KOPT-K1 (cell line): ENCODE results near the gene ILDR1.

Experiments used
- H3K27ac ChIP-seq: fragments of 200-600 bp; sonication (generic); 2 replicates; pipeline ENCODE4 v1.5.1; 2016; ENCODE audit warnings: antibody characterized with exemption, mild to moderate bottlenecking, low read depth, low read length; ENCODE audit not compliant: poor library complexity, severe bottlenecking
- H3K36me3 ChIP-seq: fragments of 200-600 bp; sonication (generic); 2 replicates; pipeline ENCODE4 v1.5.1; 2017; ENCODE audit warnings: antibody characterized with exemption, mild to moderate bottlenecking, low read length, moderate library complexity; ENCODE audit not compliant: insufficient read depth
- H3K9me3 ChIP-seq: fragments of 200-600 bp; sonication (generic); 2 replicates; pipeline ENCODE4 v1.5.1; 2017; ENCODE audit warnings: antibody characterized with exemption, low read length, mild to moderate bottlenecking; ENCODE audit not compliant: insufficient read depth, poor library complexity, severe bottlenecking

Gene ILDR1

GRCh38 chr3:121988146-121988545 lies 33.9 kb downstream of the ILDR1 start:
- H3K9me3 ChIP-seq = peaks cover 10% of the 10 kb centered on the region
- no peak overlapping the region for H3K27ac ChIP-seq
- H3K36me3 ChIP-seq = no peaks in the 10 kb centered on the region

- Histone ChIP-seq H3K36me3 (no peaks in the 10 kb centered on the region), H3K9me3 (peaks cover 10% of the 10 kb centered on the region), H3K27ac (no peak overlapping the region)
Observed at GRCh38 chr3:121985846-121986245, 36.2 kb downstream of the ILDR1 start.

GRCh38 chr3:121981473-121981872 lies 40.6 kb downstream of the ILDR1 start:
- Histone ChIP-seq H3K36me3 (no peaks in the 10 kb centered on the region), H3K9me3 (peaks cover 10% of the 10 kb centered on the region), H3K27ac (no peak overlapping the region)

GRCh38 chr3:121980450-121980796 lies 41.6 kb downstream of the ILDR1 start:
- H3K9me3 ChIP-seq = peaks cover 10% of the 10 kb centered on the region
- H3K27ac ChIP-seq = no peak overlapping the region
- no peaks in the 10 kb centered on the region for H3K36me3 ChIP-seq

- no peaks in the 10 kb centered on the region for H3K36me3 ChIP-seq
- no peak overlapping the region for H3K27ac ChIP-seq
- H3K9me3 ChIP-seq = peaks cover 14% of the 10 kb centered on the region
Observed at GRCh38 chr3:121979734-121980449, 42.2 kb downstream of the ILDR1 start.

- no peaks in the 10 kb centered on the region for H3K36me3 ChIP-seq
- H3K9me3 ChIP-seq = peaks cover 21% of the 10 kb centered on the region
- no peak overlapping the region for H3K27ac ChIP-seq
Observed at GRCh38 chr3:121979246-121979645, 42.8 kb downstream of the ILDR1 start.

- Histone ChIP-seq H3K36me3 (no peaks in the 10 kb centered on the region), H3K27ac (no peak overlapping the region), H3K9me3 (peaks cover 11% of the 10 kb centered on the region)
Observed at GRCh38 chr3:121976727-121977126, 45.3 kb downstream of the ILDR1 start.

GRCh38 chr3:121975702-121976302 lies 46.2 kb downstream of the ILDR1 start:
- peaks cover 11% of the 10 kb centered on the region for H3K9me3 ChIP-seq
- H3K36me3 ChIP-seq = no peaks in the 10 kb centered on the region
- no peak overlapping the region for H3K27ac ChIP-seq

GRCh38 chr3:121974601-121975111 lies 47.4 kb downstream of the ILDR1 start:
- H3K27ac ChIP-seq = no peak overlapping the region
- no peaks in the 10 kb centered on the region for H3K36me3 ChIP-seq
- H3K9me3 ChIP-seq = peaks cover 11% of the 10 kb centered on the region

GRCh38 chr3:121970047-121970446 lies 52.0 kb downstream of the ILDR1 start:
- Histone ChIP-seq H3K27ac (no peak overlapping the region), H3K9me3 (peaks cover 8% of the 10 kb centered on the region), H3K36me3 (no peaks in the 10 kb centered on the region)

- Histone ChIP-seq H3K36me3 (no peaks in the 10 kb centered on the region), H3K9me3 (peaks cover 4% of the 10 kb centered on the region), H3K27ac (no peak overlapping the region)
Observed at GRCh38 chr3:121969631-121970030, 52.4 kb downstream of the ILDR1 start.

- H3K27ac ChIP-seq = no peak overlapping the region
- no peaks in the 10 kb centered on the region for H3K36me3 ChIP-seq
- H3K9me3 ChIP-seq = no peaks in the 10 kb centered on the region
Observed at GRCh38 chr3:121963608-121964007, 58.4 kb downstream of the ILDR1 start.

- H3K36me3 ChIP-seq = no peaks in the 10 kb centered on the region
- H3K27ac ChIP-seq = no peak overlapping the region
- no peaks in the 10 kb centered on the region for H3K9me3 ChIP-seq
Observed at GRCh38 chr3:121962443-121962842, 59.6 kb downstream of the ILDR1 start.

- H3K27ac ChIP-seq = no peak overlapping the region
- no peaks in the 10 kb centered on the region for H3K9me3 ChIP-seq
Observed at GRCh38 chr3:121961283-121961682, 60.8 kb downstream of the ILDR1 start.

GRCh38 chr3:121958801-121959200 lies 63.2 kb downstream of the ILDR1 start:
- Histone ChIP-seq H3K27ac (no peak overlapping the region), H3K36me3 (no peaks in the 10 kb centered on the region)

More at GRCh38 chr3:121961283-121961682, 60.8 kb downstream of the ILDR1 start:
- H3K36me3 ChIP-seq = no peaks in the 10 kb centered on the region

More at GRCh38 chr3:121958801-121959200, 63.2 kb downstream of the ILDR1 start:
- H3K9me3 ChIP-seq = no peaks in the 10 kb centered on the region
